Keratinocyte (primary cell): ENCODE measurements around the gene WFS1. TPM values are rescaled to one million over a fixed set of nuclear protein-coding genes. Genes with fewer than 3 reads are reported as not detected.

Experiments used
- DNase-seq: peaks from one replicate; pipeline ENCODE4 v3.0.0-alpha.2; 2011; ENCODE audit warnings: low read depth, missing footprints, low spot score
- FAIRE-seq: peaks from 2 replicates; lab custom pipeline; 2011; peaks lifted over from hg19 to GRCh38; lab: Jason Lieb, UNC
- H2AFZ ChIP-seq: 2 replicates; pipeline ENCODE4 v1.6.0; 2012; ENCODE audit warnings: low read length, control low read depth, inconsistent platforms; ENCODE audit not compliant: control insufficient read depth
- H3K27ac ChIP-seq: 2 replicates; pipeline ENCODE4 v1.5.1; 2011; ENCODE audit warnings: low read length; ENCODE audit not compliant: control insufficient read depth, insufficient read depth
- H3K27me3 ChIP-seq: 3 replicates; pipeline ENCODE4 v1.6.0; 2011; ENCODE audit warnings: low read length; ENCODE audit not compliant: control insufficient read depth, insufficient read depth; ENCODE audit errors: extremely low read depth
- H3K36me3 ChIP-seq, 2 experiments: 2 replicates in 1 of 2; 3 replicates in 1 of 2; pipeline ENCODE4 v1.5.1; 2011; ENCODE audit warnings: low read length in 2 of 2, mild to moderate bottlenecking in 1 of 2; ENCODE audit not compliant: control insufficient read depth in 2 of 2, insufficient read depth in 2 of 2; ENCODE audit errors: extremely low read depth in 1 of 2
- H3K4me1 ChIP-seq: 3 replicates; pipeline ENCODE4 v1.5.1; 2011; ENCODE audit warnings: low read length; ENCODE audit not compliant: control insufficient read depth, insufficient read depth; ENCODE audit errors: extremely low read depth
- H3K4me2 ChIP-seq: 3 replicates; pipeline ENCODE4 v1.6.0; 2011; ENCODE audit warnings: low read depth, low read length; ENCODE audit not compliant: control insufficient read depth, insufficient read depth; ENCODE audit errors: extremely low read depth
- H3K4me3 ChIP-seq, 3 experiments: fragments of 200-600 bp in 1 of 3; sonication (generic) in 1 of 3; 2 replicates in 2 of 3; 3 replicates in 1 of 3; pipeline ENCODE4 v1.5.1; 2011 to 2016; ENCODE audit warnings: low read length in 3 of 3, mild to moderate bottlenecking in 3 of 3, control low read depth in 2 of 3, inconsistent platforms in 1 of 3, low read depth in 1 of 3, mixed read lengths in 1 of 3, mixed run types in 1 of 3, moderate library complexity in 1 of 3; ENCODE audit not compliant: control insufficient read depth in 2 of 3, insufficient read depth in 2 of 3; ENCODE audit errors: extremely low read depth in 1 of 3
- H3K79me2 ChIP-seq: 2 replicates; pipeline ENCODE4 v1.6.0; 2012; ENCODE audit warnings: low read length; ENCODE audit not compliant: control insufficient read depth, insufficient read depth
- H3K9ac ChIP-seq: 3 replicates; pipeline ENCODE4 v1.6.0; 2011; ENCODE audit warnings: low read length; ENCODE audit not compliant: control insufficient read depth, insufficient read depth; ENCODE audit errors: extremely low read depth
- H3K9me1 ChIP-seq: 3 replicates; pipeline ENCODE4 v1.6.0; 2011; ENCODE audit warnings: low read length; ENCODE audit not compliant: control insufficient read depth, insufficient read depth; ENCODE audit errors: extremely low read depth
- H3K9me3 ChIP-seq: 2 replicates; pipeline ENCODE4 v1.5.1; 2012; ENCODE audit warnings: low read depth, low read length; ENCODE audit not compliant: control insufficient read depth
- H4K20me1 ChIP-seq: 3 replicates; pipeline ENCODE4 v1.6.0; 2011; ENCODE audit warnings: low read length; ENCODE audit not compliant: control insufficient read depth, insufficient read depth; ENCODE audit errors: extremely low read depth
- CTCF ChIP-seq, 3 experiments: IDR thresholded peaks in 1 of 3; conservative IDR thresholded peaks in 1 of 3; optimal IDR thresholded peaks in 1 of 3; 2 replicates in 2 of 3; 3 replicates in 1 of 3; pipeline versions ENCODE3 to v1.5.1; 2011; ENCODE audit warnings: low read length in 3 of 3, mild to moderate bottlenecking in 3 of 3, moderate library complexity in 2 of 3, control low read depth in 1 of 3, inconsistent platforms in 1 of 3; ENCODE audit not compliant: insufficient read depth in 2 of 3; ENCODE audit errors: extremely low read depth in 1 of 3
- EZH2 ChIP-seq: IDR thresholded peaks from one replicate; pipeline ENCODE4 v1.6.1; 2012; ENCODE audit warnings: inconsistent platforms, mild to moderate bottlenecking, low read length, moderate library complexity
- dilution Hi-C: fragments of 300-500 bp; cut with MboI; formaldehyde crosslinking; loops from one replicate; pipeline ENCODE4 v1.7.0; 2020; ENCODE audit warnings: low sequenced_read_pairs; ENCODE audit not compliant: extremely low pct_ligation_motif_present
- polyA plus RNA-seq, 5 experiments: library from polyadenylated mRNA; depleted of rRNA in 3 of 5; stranded (reverse) in 3 of 5; stranded (forward) in 1 of 5; unstranded in 1 of 5; fragments of >200 nt; gene quantifications; 1 replicate in 1 of 5; 2 replicates in 3 of 5; 3 replicates in 1 of 5; pipeline versions ENCODE4 v1.2.1 to v1.2.3, GENCODE V29; 2011 to 2012; ENCODE audit warnings: missing spikeins in 2 of 5, low read depth in 1 of 5, low replicate concordance in 1 of 5

Gene WFS1
- polyA plus RNA-seq, 1 donor (not counting 4 experiments of a cell fraction or from before 2014, with no cell fraction given), result 7.0 TPM

DNA sequence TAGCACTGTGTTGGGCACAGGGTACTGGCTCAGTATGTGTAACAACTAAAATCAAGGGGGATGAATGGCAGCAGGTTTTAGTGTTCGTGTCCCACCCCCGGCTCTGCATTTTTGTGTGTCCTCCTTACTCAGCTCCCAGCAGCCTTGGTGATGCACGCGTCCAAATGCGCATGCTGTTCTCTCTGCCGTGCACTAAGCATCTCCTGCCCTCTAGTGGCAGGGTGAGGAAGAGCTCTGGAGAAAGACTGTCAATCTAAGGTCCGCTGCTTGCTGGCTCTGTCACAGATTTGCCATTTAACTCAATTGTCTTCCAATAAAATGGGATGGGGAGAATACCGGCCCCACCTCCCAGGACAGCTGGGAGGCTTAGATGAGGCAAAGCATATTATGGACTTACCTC is 61.4 kb downstream of the WFS1 start:
- Histone ChIP-seq H3K4me3 (no peak overlapping the region), H4K20me1 (no peaks in the 10 kb centered on the region), H3K9me3 (no peaks in the 10 kb centered on the region), H3K4me1 (peaks cover 4% of the 10 kb centered on the region), H3K79me2 (no peaks in the 10 kb centered on the region), H3K9me1 (no peaks in the 10 kb centered on the region), H3K4me2 (no peak overlapping the region), H3K36me3 (peaks cover 0 to 4% of the 10 kb centered on the region in 2 experiments), H2AFZ (no peak overlapping the region), H3K9ac (no peak overlapping the region), H3K27ac (no peak overlapping the region), H3K27me3 (no peaks in the 10 kb centered on the region)
- dilution Hi-C loops, result no loop called here
- TF ChIP-seq CTCF (optimal IDR thresholded peaks at IDR 0.05 in 1 of 3, IDR thresholded peaks at IDR 0.05 in 1 of 3, conservative IDR thresholded peaks at IDR 0.05 in 1 of 3; ENCODE audit: extremely low read depth in 1 of 3, insufficient read depth in 2 of 3, low read length in 3 of 3) (peak in 2 of 3 experiments; percentile 79 to 81), EZH2 (no peak)
- DNase-seq (no peak), FAIRE-seq (no peak)

DNA sequence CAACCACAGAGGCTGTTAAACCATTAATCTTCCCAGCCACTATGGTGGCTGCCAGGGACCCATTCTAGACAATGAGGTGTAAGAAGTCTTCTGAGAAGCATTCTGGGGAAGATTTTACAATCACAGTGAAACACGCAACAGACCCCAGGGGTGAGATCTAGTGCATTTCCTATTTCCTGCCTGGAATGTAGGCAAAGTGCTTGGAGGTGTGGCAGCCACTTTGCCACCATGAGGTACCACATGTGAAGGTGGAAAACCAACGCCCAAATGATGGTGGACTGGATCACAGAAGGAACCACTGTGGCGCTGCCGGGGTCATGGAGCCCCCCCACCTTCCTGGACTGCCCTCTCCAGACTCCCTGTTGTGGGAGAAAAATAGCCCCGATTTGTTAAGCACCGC is 61.8 kb downstream of the WFS1 start:
- Histone ChIP-seq H4K20me1 (no peaks in the 10 kb centered on the region), H2AFZ (no peak overlapping the region), H3K4me3 (no peak overlapping the region), H3K4me2 (no peak overlapping the region), H3K79me2 (no peaks in the 10 kb centered on the region), H3K27me3 (no peaks in the 10 kb centered on the region), H3K36me3 (peaks cover 0 to 4% of the 10 kb centered on the region in 2 experiments), H3K4me1 (peaks cover 4% of the 10 kb centered on the region), H3K9me3 (no peaks in the 10 kb centered on the region), H3K9ac (no peak overlapping the region), H3K9me1 (no peaks in the 10 kb centered on the region), H3K27ac (no peak overlapping the region)
- no peak for FAIRE-seq
- dilution Hi-C loops, result no loop called here
- TF ChIP-seq CTCF (optimal IDR thresholded peaks at IDR 0.05 in 1 of 3, IDR thresholded peaks at IDR 0.05 in 1 of 3, conservative IDR thresholded peaks at IDR 0.05 in 1 of 3; ENCODE audit: extremely low read depth in 1 of 3, insufficient read depth in 2 of 3, low read length in 3 of 3) (no peak), EZH2 (no peak)
- no peak for DNase-seq
